Caco-2 (cell line): ENCODE measurements around the gene TWIST1. TPM values are rescaled to one million over a fixed set of nuclear protein-coding genes. Genes with fewer than 3 reads are reported as not detected.

Experiments used
- BruUV-seq: library from RNA; stranded (reverse); fragments of 400-500 nt; replicated peaks from 2 replicates; lab custom pipeline; 2021; lab: Mats Ljungman, UMichigan
- CTCF ChIA-PET: fragments of 300-600 bp; sonication (Branson Sonifier 250); formaldehyde crosslinking; loops from one replicate; lab custom pipeline; 2022; ENCODE audit warnings: antibody characterized with exemption; lab: Charles Lee
- POLR2A ChIA-PET: fragments of 300-600 bp; sonication (Branson Sonifier 250); formaldehyde crosslinking; loops from one replicate; lab custom pipeline; 2022; ENCODE audit warnings: antibody characterized with exemption; lab: Charles Lee
- DNase-seq, 2 experiments: peaks; one replicate each; pipeline versions ENCODE4 v3.0.0 to v3.0.0-alpha.2; 2020 to 2022
- H3K27me3 ChIP-seq: replicated peaks from 2 replicates; pipeline ENCODE4 v1.6.0; 2011; ENCODE audit warnings: low read length; ENCODE audit not compliant: control insufficient read depth, insufficient read depth
- H3K36me3 ChIP-seq: 2 replicates; pipeline ENCODE4 v1.5.1; 2011; ENCODE audit warnings: low read length; ENCODE audit not compliant: control insufficient read depth, insufficient read depth
- H3K4me1 ChIP-seq: fragments of 250-450 bp; sonication (Bioruptor Pico); 2 replicates; pipeline ENCODE4 v1.5.1; 2020; ENCODE audit warnings: mild to moderate bottlenecking
- H3K4me3 ChIP-seq: 2 replicates; pipeline ENCODE4 v1.5.1; 2011; ENCODE audit warnings: low read depth, mild to moderate bottlenecking, control low read depth, low read length
- H3K9me3 ChIP-seq: fragments of 250-450 bp; sonication (Bioruptor Pico); 2 replicates; pipeline ENCODE4 v1.5.1; 2020; ENCODE audit warnings: mild to moderate bottlenecking, moderate library complexity
- H3K27ac Mint-ChIP-seq: one replicate; pipeline ENCODE4 v1.8.0; 2022; ENCODE audit warnings: mixed read lengths; ENCODE audit not compliant: unreplicated experiment
- H3K27me3 Mint-ChIP-seq: one replicate; pipeline ENCODE4 v1.8.0; 2022; ENCODE audit warnings: mixed read lengths; ENCODE audit not compliant: insufficient read depth, unreplicated experiment
- H3K36me3 Mint-ChIP-seq: one replicate; pipeline ENCODE4 v1.8.0; 2022; ENCODE audit warnings: mild to moderate bottlenecking, mixed read lengths; ENCODE audit not compliant: insufficient read depth, unreplicated experiment
- H3K4me1 Mint-ChIP-seq: one replicate; pipeline ENCODE4 v1.8.0; 2022; ENCODE audit warnings: low read depth, mixed read lengths; ENCODE audit not compliant: unreplicated experiment
- H3K4me3 Mint-ChIP-seq: one replicate; pipeline ENCODE4 v1.8.0; 2022; ENCODE audit warnings: mild to moderate bottlenecking, moderate library complexity, mixed read lengths; ENCODE audit not compliant: unreplicated experiment
- H3K9me3 Mint-ChIP-seq: one replicate; pipeline ENCODE4 v1.8.0; 2022; ENCODE audit warnings: mixed read lengths; ENCODE audit not compliant: unreplicated experiment
- intact Hi-C: fragments of 100-400 bp; cut with micrococcal nuclease; formaldehyde crosslinking; loops from one replicate; pipeline ENCODE4 v1.10.0; 2022; ENCODE audit not compliant: unreplicated experiment
- total RNA-seq: library from RNA; stranded (reverse); gene quantifications from 2 replicates; pipeline ENCODE4 v1.2.3, GENCODE V29; 2022
- TF ChIP-seq, protein P1 (sequence below), 2 experiments: fragments of 200-600 bp in 1 of 2; IDR thresholded peaks; 1 replicate in 1 of 2; 2 replicates in 1 of 2; pipeline versions ENCODE4 v1.5.1 to v1.8.0; 2011 to 2022; ENCODE audit warnings: antibody characterized with exemption in 1 of 2, control low read depth in 1 of 2, inconsistent platforms in 1 of 2, low read depth in 1 of 2, low read length in 1 of 2, mild to moderate bottlenecking in 1 of 2, moderate library complexity in 1 of 2; ENCODE audit not compliant: insufficient read depth in 1 of 2, severe bottlenecking in 1 of 2, unreplicated experiment in 1 of 2

Gene TWIST1
- total RNA-seq, 1 experiment from 2014 or later: not detected

DNA sequence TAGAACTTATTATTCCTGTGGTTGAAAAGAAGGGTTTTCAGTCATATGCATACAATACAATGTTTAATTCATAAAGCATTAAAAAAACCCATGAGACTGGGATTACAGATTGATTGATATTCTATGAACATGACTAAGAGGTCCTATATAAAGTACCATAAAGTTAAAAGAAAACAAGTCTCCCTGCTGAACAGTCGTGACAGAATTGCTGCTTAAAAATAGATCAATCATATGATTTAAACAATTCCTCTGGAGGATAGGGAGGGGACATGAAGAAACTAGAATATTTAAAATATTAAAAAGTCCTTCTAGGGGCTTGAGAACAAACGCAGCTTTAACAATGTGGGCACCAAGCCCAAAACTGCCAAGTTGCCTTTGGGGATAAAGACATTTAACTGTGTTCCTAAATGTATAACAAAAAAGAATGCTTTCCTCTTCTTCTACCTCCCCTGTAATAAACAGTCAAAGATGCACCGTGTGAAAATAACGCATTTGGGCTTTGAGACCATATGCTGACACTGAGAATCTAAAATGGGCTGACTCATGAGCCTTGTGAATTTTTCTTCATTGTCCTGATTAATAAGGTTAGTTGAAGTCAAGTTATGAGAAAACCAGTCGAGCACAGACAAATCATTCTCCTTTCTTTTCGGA lies 25.8 kb downstream of the TWIST1 start:
- Histone ChIP-seq H3K4me3 (no peak overlapping the region), H3K36me3 (no peaks in the 10 kb centered on the region), H3K27me3 (no peaks in the 10 kb centered on the region), H3K4me1 (no peaks in the 10 kb centered on the region), H3K9me3 (no peaks in the 10 kb centered on the region)
- no peaks in the 10 kb centered on the region for H3K4me1 Mint-ChIP-seq
- ChIA-PET POLR2A (no interaction called here), CTCF (no interaction called here)
- H3K27ac Mint-ChIP-seq: no peak overlapping the region
- H3K36me3 Mint-ChIP-seq: no peaks in the 10 kb centered on the region
- intact Hi-C loops: no loop called here
- peaks cover 5% of the 10 kb centered on the region for H3K27me3 Mint-ChIP-seq
- no peak overlapping the region for H3K4me3 Mint-ChIP-seq
- no TSS peak for BruUV-seq
- H3K9me3 Mint-ChIP-seq: no peaks in the 10 kb centered on the region
- no peak for DNase-seq
- TF ChIP-seq, protein P1, sequence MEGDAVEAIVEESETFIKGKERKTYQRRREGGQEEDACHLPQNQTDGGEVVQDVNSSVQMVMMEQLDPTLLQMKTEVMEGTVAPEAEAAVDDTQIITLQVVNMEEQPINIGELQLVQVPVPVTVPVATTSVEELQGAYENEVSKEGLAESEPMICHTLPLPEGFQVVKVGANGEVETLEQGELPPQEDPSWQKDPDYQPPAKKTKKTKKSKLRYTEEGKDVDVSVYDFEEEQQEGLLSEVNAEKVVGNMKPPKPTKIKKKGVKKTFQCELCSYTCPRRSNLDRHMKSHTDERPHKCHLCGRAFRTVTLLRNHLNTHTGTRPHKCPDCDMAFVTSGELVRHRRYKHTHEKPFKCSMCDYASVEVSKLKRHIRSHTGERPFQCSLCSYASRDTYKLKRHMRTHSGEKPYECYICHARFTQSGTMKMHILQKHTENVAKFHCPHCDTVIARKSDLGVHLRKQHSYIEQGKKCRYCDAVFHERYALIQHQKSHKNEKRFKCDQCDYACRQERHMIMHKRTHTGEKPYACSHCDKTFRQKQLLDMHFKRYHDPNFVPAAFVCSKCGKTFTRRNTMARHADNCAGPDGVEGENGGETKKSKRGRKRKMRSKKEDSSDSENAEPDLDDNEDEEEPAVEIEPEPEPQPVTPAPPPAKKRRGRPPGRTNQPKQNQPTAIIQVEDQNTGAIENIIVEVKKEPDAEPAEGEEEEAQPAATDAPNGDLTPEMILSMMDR (IDR thresholded peaks at IDR 0.05; ENCODE audit: insufficient read depth in 1 of 2, low read depth in 1 of 2, low read length in 1 of 2, severe bottlenecking in 1 of 2, unreplicated experiment in 1 of 2): no peak

DNA sequence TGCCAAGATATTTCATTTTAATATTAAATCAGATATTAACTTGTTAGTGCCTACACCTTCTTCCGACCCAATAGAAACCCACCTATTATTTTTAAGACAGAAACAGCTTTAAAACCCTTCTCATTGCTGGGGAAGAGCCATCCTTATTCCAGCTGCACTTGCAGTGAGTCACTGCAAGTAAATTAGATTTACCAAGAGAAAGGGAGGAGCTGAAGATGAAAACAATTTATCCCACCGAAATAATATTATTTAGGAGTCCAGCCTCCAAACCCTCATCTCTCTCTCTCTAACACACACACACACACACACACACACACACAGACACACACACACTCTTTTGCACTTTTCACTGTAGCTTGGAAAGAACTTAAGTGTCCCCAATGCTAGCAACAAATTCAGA lies 26.9 kb downstream of the TWIST1 start:
- no peaks in the 10 kb centered on the region for H3K36me3 ChIP-seq
- Mint-ChIP-seq H3K27me3 (peaks cover 5% of the 10 kb centered on the region), H3K4me3 (no peak overlapping the region), H3K4me1 (no peaks in the 10 kb centered on the region), H3K9me3 (no peaks in the 10 kb centered on the region), H3K36me3 (no peaks in the 10 kb centered on the region), H3K27ac (no peak overlapping the region)
- H3K27me3 ChIP-seq: no peaks in the 10 kb centered on the region
- DNase-seq: no peak
- H3K9me3 ChIP-seq: peaks cover 3% of the 10 kb centered on the region; the same call in 1 of the 2 replicates
- TF ChIP-seq, protein P1 (IDR thresholded peaks at IDR 0.05; ENCODE audit: insufficient read depth in 1 of 2, low read depth in 1 of 2, low read length in 1 of 2, severe bottlenecking in 1 of 2, unreplicated experiment in 1 of 2): no peak
- no peaks in the 10 kb centered on the region for H3K4me1 ChIP-seq
- CTCF ChIA-PET: no interaction called here
- intact Hi-C loops: no loop called here
- H3K4me3 ChIP-seq: no peak overlapping the region
- BruUV-seq: no TSS peak
- POLR2A ChIA-PET: no interaction called here

DNA sequence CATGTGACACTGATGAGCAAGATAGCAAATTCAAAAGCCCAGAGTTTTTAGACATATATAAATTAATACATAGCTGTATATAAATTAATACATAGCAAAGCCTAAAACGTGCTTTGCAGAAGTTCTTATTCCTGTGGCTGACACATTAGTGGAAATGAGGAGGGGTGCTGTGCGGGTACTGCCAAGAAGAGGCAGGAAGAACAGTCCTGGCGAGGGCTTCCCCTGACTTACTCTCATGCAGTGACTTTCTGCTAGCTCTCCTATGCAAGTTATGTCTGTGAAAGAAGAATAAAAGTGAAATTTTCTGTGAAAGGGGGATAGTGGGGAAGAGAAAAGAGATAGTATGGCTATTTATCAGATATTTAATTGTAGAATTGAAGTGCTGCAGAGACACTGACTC lies 27.6 kb downstream of the TWIST1 start:
- H3K9me3 Mint-ChIP-seq: no peaks in the 10 kb centered on the region
- intact Hi-C loops: no loop called here
- H3K4me3 ChIP-seq: no peak overlapping the region
- POLR2A ChIA-PET: no interaction called here
- no peak overlapping the region for H3K4me3 Mint-ChIP-seq
- peaks cover 5% of the 10 kb centered on the region for H3K27me3 Mint-ChIP-seq
- H3K27me3 ChIP-seq: no peaks in the 10 kb centered on the region
- BruUV-seq: no TSS peak
- H3K27ac Mint-ChIP-seq: no peak overlapping the region
- DNase-seq: no peak
- no peaks in the 10 kb centered on the region for H3K36me3 ChIP-seq
- TF ChIP-seq, protein P1 (IDR thresholded peaks at IDR 0.05; ENCODE audit: insufficient read depth in 1 of 2, low read depth in 1 of 2, low read length in 1 of 2, severe bottlenecking in 1 of 2, unreplicated experiment in 1 of 2): no peak
- H3K36me3 Mint-ChIP-seq: no peaks in the 10 kb centered on the region
- no peaks in the 10 kb centered on the region for H3K4me1 ChIP-seq
- H3K4me1 Mint-ChIP-seq: no peaks in the 10 kb centered on the region
- peaks cover 3% of the 10 kb centered on the region; the same call in 1 of the 2 replicates for H3K9me3 ChIP-seq
- CTCF ChIA-PET: no interaction called here
